H1 (cell line): ENCODE data around the gene MRPL32. TPM values are rescaled to one million over a fixed set of nuclear protein-coding genes. Genes with fewer than 3 reads are reported as not detected.

Experiments
- CTCF ChIA-PET: fragments of 300-600 bp; sonication (Branson Sonifier 250); formaldehyde crosslinking; loops from one replicate; lab custom pipeline; 2021; ENCODE audit not compliant: partially characterized antibody; lab: Charles Lee
- POLR2A ChIA-PET: fragments of 300-600 bp; sonication (Branson Sonifier 250); formaldehyde crosslinking; loops from one replicate; lab custom pipeline; 2021; ENCODE audit warnings: inconsistent platforms; ENCODE audit not compliant: partially characterized antibody; lab: Charles Lee
- DNase-seq, 2 experiments: peaks; one replicate each; pipeline versions ENCODE4 v3.0.0 to v3.0.0-alpha.2; 2010 to 2022; ENCODE audit warnings: low spot score in 2 of 2, low read depth in 1 of 2, mixed read lengths in 1 of 2
- FAIRE-seq: peaks from 2 replicates; lab custom pipeline; 2011; peaks lifted over from hg19 to GRCh38; lab: Jason Lieb, UNC
- H2AFZ ChIP-seq: 2 replicates; pipeline ENCODE4 v1.8.1; 2012; ENCODE audit warnings: low read length, inconsistent platforms
- H2AK5ac ChIP-seq: 2 replicates; pipeline ENCODE4 v1.6.1; 2013; ENCODE audit warnings: low read depth, low read length
- H2BK120ac ChIP-seq: replicated peaks from 2 replicates; pipeline ENCODE3; 2013; ENCODE audit warnings: low read depth, low read length, inconsistent platforms
- H2BK12ac ChIP-seq: 2 replicates; pipeline ENCODE4 v1.6.1; 2013; ENCODE audit warnings: low read depth, low read length
- H2BK15ac ChIP-seq: 2 replicates; pipeline ENCODE4 v1.6.1; 2013; ENCODE audit warnings: low read length
- H2BK20ac ChIP-seq: 2 replicates; pipeline ENCODE4 v1.6.1; 2013; ENCODE audit warnings: low read length
- H2BK5ac ChIP-seq: 2 replicates; pipeline ENCODE4 v1.6.1; 2013; ENCODE audit warnings: low read depth, low read length
- H3K14ac ChIP-seq: 2 replicates; pipeline ENCODE4 v1.6.1; 2013; ENCODE audit warnings: inconsistent platforms; ENCODE audit not compliant: insufficient read length
- H3K18ac ChIP-seq: 2 replicates; pipeline ENCODE4 v1.6.1; 2013; ENCODE audit warnings: low read length; ENCODE audit errors: extremely low read depth
- H3K23ac ChIP-seq: 2 replicates; pipeline ENCODE4 v1.6.1; 2013; ENCODE audit warnings: inconsistent platforms; ENCODE audit not compliant: insufficient read length
- H3K23me2 ChIP-seq: 2 replicates; pipeline ENCODE4 v1.6.1; 2013; ENCODE audit warnings: low read depth, low read length
- H3K27ac ChIP-seq: 2 replicates; pipeline ENCODE4 v1.6.1; 2011; ENCODE audit warnings: low read depth, low read length, inconsistent platforms
- H3K27me3 ChIP-seq, 4 experiments: replicated peaks in 1 of 4; 1 replicate in 1 of 4; 2 replicates in 3 of 4; pipeline versions ENCODE4 v1.6.1 to v1.8.1; 2011 to 2013; ENCODE audit warnings: low read length in 3 of 4, mild to moderate bottlenecking in 3 of 4, inconsistent platforms in 2 of 4, mixed read lengths in 2 of 4, moderate library complexity in 1 of 4; ENCODE audit not compliant: control insufficient read depth in 3 of 4, insufficient read depth in 3 of 4; ENCODE audit errors: extremely low read depth in 1 of 4
- H3K36me3 ChIP-seq, 4 experiments: 2 replicates each; pipeline versions ENCODE4 v1.6.1 to v1.8.1; 2011 to 2013; ENCODE audit warnings: mild to moderate bottlenecking in 4 of 4, low read length in 3 of 4, moderate library complexity in 2 of 4, control low read depth in 1 of 4, inconsistent platforms in 1 of 4; ENCODE audit not compliant: insufficient read depth in 4 of 4, control insufficient read depth in 2 of 4
- H3K4ac ChIP-seq: replicated peaks from 2 replicates; pipeline ENCODE3; 2013; ENCODE audit warnings: low read length, low read depth, mixed read lengths, inconsistent platforms; ENCODE audit not compliant: insufficient read length
- H3K4me1 ChIP-seq, 4 experiments: replicated peaks in 1 of 4; 1 replicate in 1 of 4; 2 replicates in 3 of 4; pipeline versions ENCODE4 v1.6.1 to v1.8.1; 2011 to 2013; ENCODE audit warnings: low read length in 3 of 4, inconsistent platforms in 2 of 4, mixed read lengths in 1 of 4; ENCODE audit not compliant: insufficient read depth in 4 of 4, control insufficient read depth in 3 of 4
- H3K4me2 ChIP-seq, 2 experiments: 2 replicates each; pipeline versions ENCODE4 v1.6.1 to v1.8.1; 2011 to 2013; ENCODE audit warnings: low read depth in 2 of 2, low read length in 2 of 2, control low read depth in 1 of 2, inconsistent platforms in 1 of 2, mild to moderate bottlenecking in 1 of 2; ENCODE audit not compliant: insufficient read depth in 1 of 2
- H3K4me3 ChIP-seq, 4 experiments: fragments of 200-600, 300-600 bp in 1 of 4; sonication (generic), shearing (Covaris generic), sonication (Bioruptor Twin) in 1 of 4; 2 replicates each; pipeline versions ENCODE4 v1.5.1 to v1.8.1; 2011 to 2016; ENCODE audit warnings: low read length in 4 of 4, low read depth in 3 of 4, control low read depth in 2 of 4, inconsistent platforms in 2 of 4, mild to moderate bottlenecking in 2 of 4, mixed read lengths in 1 of 4, moderate library complexity in 1 of 4; ENCODE audit not compliant: insufficient read depth in 2 of 4; ENCODE audit errors: extremely low read depth in 1 of 4
- H3K56ac ChIP-seq: replicated peaks from 2 replicates; pipeline ENCODE3; 2013; ENCODE audit warnings: low read depth, mild to moderate bottlenecking, mixed read lengths, low read length, inconsistent platforms; ENCODE audit not compliant: insufficient read length
- H3K79me1 ChIP-seq: 2 replicates; pipeline ENCODE4 v1.6.1; 2013; ENCODE audit warnings: low read depth, low read length, control low read depth
- H3K79me2 ChIP-seq, 2 experiments: 2 replicates each; pipeline versions ENCODE4 v1.6.1 to v1.8.1; 2012 to 2013; ENCODE audit warnings: low read length in 2 of 2, mild to moderate bottlenecking in 2 of 2, inconsistent platforms in 1 of 2; ENCODE audit not compliant: insufficient read depth in 2 of 2, control insufficient read depth in 1 of 2
- H3K9ac ChIP-seq, 4 experiments: replicated peaks in 1 of 4; 1 replicate in 1 of 4; 2 replicates in 3 of 4; pipeline versions ENCODE4 v1.6.1 to v1.8.1; 2011 to 2013; ENCODE audit warnings: low read depth in 3 of 4, low read length in 3 of 4, control low read depth in 2 of 4, mild to moderate bottlenecking in 2 of 4, moderate library complexity in 2 of 4, inconsistent platforms in 1 of 4; ENCODE audit errors: extremely low read depth in 1 of 4
- H3K9me3 ChIP-seq, 2 experiments: 2 replicates each; pipeline versions ENCODE4 v1.6.1 to v1.8.1; 2012 to 2013; ENCODE audit warnings: mild to moderate bottlenecking in 2 of 2, moderate library complexity in 2 of 2, control low read depth in 1 of 2, inconsistent platforms in 1 of 2, low read depth in 1 of 2, low read length in 1 of 2, mixed read lengths in 1 of 2; ENCODE audit not compliant: insufficient read depth in 2 of 2
- H4K20me1 ChIP-seq, 2 experiments: replicated peaks in 1 of 2; 2 replicates each; pipeline versions ENCODE3 to v1.8.1; 2011 to 2013; ENCODE audit warnings: inconsistent platforms in 2 of 2, low read length in 2 of 2, mild to moderate bottlenecking in 1 of 2; ENCODE audit not compliant: insufficient read depth in 2 of 2, control insufficient read depth in 1 of 2
- H4K5ac ChIP-seq: 2 replicates; pipeline ENCODE4 v1.6.1; 2013; ENCODE audit warnings: low read length, low read depth, mixed read lengths, inconsistent platforms; ENCODE audit not compliant: insufficient read length
- H4K8ac ChIP-seq: 2 replicates; pipeline ENCODE4 v1.8.0; 2013; ENCODE audit warnings: mild to moderate bottlenecking, moderate library complexity, low read length, inconsistent platforms; ENCODE audit not compliant: insufficient read depth; ENCODE audit errors: extremely low read depth
- H4K91ac ChIP-seq: replicated peaks from 2 replicates; pipeline ENCODE3; 2013; ENCODE audit warnings: low read length, mixed read lengths, inconsistent platforms; ENCODE audit not compliant: insufficient read length
- ATF3 ChIP-seq: IDR thresholded peaks from 2 replicates; pipeline ENCODE4 v1.6.1; 2011; ENCODE audit warnings: low read depth, mild to moderate bottlenecking, low read length; ENCODE audit not compliant: insufficient read depth
- CHD1 ChIP-seq: IDR thresholded peaks from 2 replicates; pipeline ENCODE4 v1.6.1; 2012; ENCODE audit warnings: low read depth, low read length, improper control_type of control experiment
- CREB1 ChIP-seq: IDR thresholded peaks from 2 replicates; pipeline ENCODE4 v1.6.1; 2012; ENCODE audit warnings: inconsistent platforms
- HDAC2 ChIP-seq, 2 experiments: fragments of 300-600 bp in 1 of 2; sonication (generic) in 1 of 2; IDR thresholded peaks; 2 replicates each; pipeline ENCODE4 v1.6.1; 2011 to 2012; ENCODE audit warnings: low read depth in 2 of 2, low read length in 2 of 2, mild to moderate bottlenecking in 2 of 2, moderate library complexity in 2 of 2, borderline replicate concordance in 1 of 2, inconsistent platforms in 1 of 2
- JUN ChIP-seq: IDR thresholded peaks from 2 replicates; pipeline ENCODE4 v1.6.1; 2011; ENCODE audit warnings: low read depth, mild to moderate bottlenecking, improper control_type of control experiment, low read length
- KDM1A ChIP-seq: fragments of 200-600, 300-600 bp; sonication (generic); IDR thresholded peaks from 2 replicates; pipeline ENCODE4 v1.7.1; 2016; ENCODE audit warnings: mild to moderate bottlenecking, low read length, borderline replicate concordance
- KDM5A ChIP-seq: fragments of 200-600 bp; IDR thresholded peaks from 2 replicates; pipeline ENCODE4 v1.7.1; 2012; ENCODE audit warnings: mild to moderate bottlenecking, low read length, inconsistent platforms, mixed read lengths
- NRF1 ChIP-seq: IDR thresholded peaks from 2 replicates; pipeline ENCODE4 v1.6.1; 2011; ENCODE audit warnings: mild to moderate bottlenecking, low read depth, low read length, improper control_type of control experiment
- PHF8 ChIP-seq: fragments of 200-600 bp; sonication (generic); conservative IDR thresholded peaks from 2 replicates; pipeline ENCODE4 v1.7.1; 2012; ENCODE audit warnings: low read depth, mild to moderate bottlenecking, inconsistent platforms, low read length, moderate library complexity
- POLR2A ChIP-seq, 2 experiments: IDR thresholded peaks; 1 replicate in 1 of 2; 2 replicates in 1 of 2; pipeline ENCODE4 v1.6.1; 2011; ENCODE audit warnings: low read depth in 2 of 2, low read length in 2 of 2, mild to moderate bottlenecking in 2 of 2; ENCODE audit errors: control extremely low read depth in 1 of 2
- POLR2AphosphoS5 ChIP-seq: IDR thresholded peaks from 2 replicates; pipeline ENCODE4 v1.6.1; 2011; ENCODE audit warnings: low read depth, low read length
- POU5F1 ChIP-seq: IDR thresholded peaks from 2 replicates; pipeline ENCODE4 v1.6.1; 2011; ENCODE audit warnings: low read depth, mild to moderate bottlenecking, low read length, moderate library complexity
- RAD21 ChIP-seq, 2 experiments: IDR thresholded peaks in 1 of 2; conservative IDR thresholded peaks in 1 of 2; 2 replicates each; pipeline ENCODE4 v1.6.1; 2011; ENCODE audit warnings: low read depth in 2 of 2, low read length in 2 of 2, improper control_type of control experiment in 1 of 2, inconsistent platforms in 1 of 2, mild to moderate bottlenecking in 1 of 2, moderate library complexity in 1 of 2
- SP2 ChIP-seq: IDR thresholded peaks from 2 replicates; pipeline ENCODE4 v1.6.1; 2012; ENCODE audit warnings: mild to moderate bottlenecking, low read length, inconsistent platforms
- TEAD4 ChIP-seq: IDR thresholded peaks from 2 replicates; pipeline ENCODE4 v1.6.1; 2012; ENCODE audit warnings: low read depth, low read length, inconsistent platforms, mixed read lengths
- WGBS, 2 experiments: shearing (Covaris generic) in 1 of 2; methylation state at CpG; one replicate each; pipeline versions ENCODE4 v1.1.6 to v1.1.7; 2013 to 2015; ENCODE audit warnings: low lambda C conversion rate in 2 of 2, mixed read lengths in 2 of 2, inconsistent platforms in 1 of 2, low coverage in 1 of 2, missing lambda C conversion rate in 1 of 2; ENCODE audit not compliant: insufficient replicate concordance in 2 of 2, insufficient coverage in 1 of 2, insufficient read length in 1 of 2; ENCODE audit errors: extremely low coverage in 1 of 2, missing lambda C conversion rate in 1 of 2; 5-methylcytosine and 5-hydroxymethylcytosine counted together
- polyA plus RNA-seq, 7 experiments: library from polyadenylated mRNA; depleted of rRNA in 3 of 7; stranded (reverse) in 5 of 7; unstranded in 2 of 7; fragments of >200 nt in 5 of 7; fragments of 200-250 nt in 2 of 7; gene quantifications; 1 replicate in 5 of 7; 2 replicates in 1 of 7; 4 replicates in 1 of 7; pipeline versions ENCODE4 v1.2.1 to v1.2.3, GENCODE V29; 2011 to 2013; ENCODE audit warnings: missing spikeins in 2 of 7, mixed read lengths in 2 of 7
- total RNA-seq: library from RNA; stranded (reverse); fragmentation: NEBNext Ultra II Directional; extraction: Animal tissue kit (Norgen Biotek cat#: 25700); gene quantifications from 2 replicates; pipeline ENCODE4 v1.2.1, GENCODE V29; 2021

MRPL32 gene
- total and polyA plus RNA-seq, 2 of the 8 experiments (the other 6 are each of a cell fraction or from before 2014, with no cell fraction given), result 50.9 to 97.2 TPM

GRCh38 chr7:42964293-42964692 lies 32.1 kb downstream of the MRPL32 start:
- Histone ChIP-seq H3K36me3 (no peaks in the 10 kb centered on the region; a peak in 1 of 8 replicates), H3K9me3 (peaks cover 3 to 10% of the 10 kb centered on the region in 2 experiments; a peak in 3 of 4 replicates), H3K23ac (no peak overlapping the region), H3K4me2 (no peak overlapping the region), H4K5ac (no peak overlapping the region), H3K27me3 (no peaks in the 10 kb centered on the region), H3K79me2 (no peaks in the 10 kb centered on the region), H3K23me2 (peaks cover 2% of the 10 kb centered on the region; the same call in 1 of the 2 replicates), H3K4me1 (peaks cover 0 to 3% (median under 1%) of the 10 kb centered on the region in 4 experiments; a peak in 1 of 7 replicates), H3K9ac (no peak overlapping the region), H3K4ac (no peak overlapping the region), H3K27ac (no peak overlapping the region), H3K79me1 (no peaks in the 10 kb centered on the region), H3K56ac (no peak overlapping the region), H4K91ac (no peak overlapping the region), H2AK5ac (no peak overlapping the region), H2BK20ac (no peak overlapping the region), H4K20me1 (no peaks in the 10 kb centered on the region), H2BK15ac (no peak overlapping the region), H2BK120ac (no peak overlapping the region), H3K14ac (no peak overlapping the region), H2BK5ac (no peak overlapping the region), H3K18ac (no peak overlapping the region), H2BK12ac (no peak overlapping the region), H3K4me3 (no peak overlapping the region), H2AFZ (no peak overlapping the region), H4K8ac (no peak overlapping the region)
- CTCF ChIA-PET, result interaction anchor here (1.1 to 1.5 kb wide), 2 partner anchors 10 to 311 kb away, joined by 3 to 4 read pairs; no protein-coding TSS in a partner anchor
- POLR2A ChIA-PET, result no interaction called here
- no peak for FAIRE-seq
- WGBS, 2 experiments, result 81% methylated on average over 2 of the region's 2 CpGs; no CpG with 5 or more reads in 1 of the 2 experiments
- no peak for DNase-seq
- TF ChIP-seq CHD1, result no peak
- no peak for TF ChIP-seq NRF1
- TF ChIP-seq POLR2A (IDR thresholded peaks at IDR 0.05; ENCODE audit: control extremely low read depth in 1 of 2, low read depth in 2 of 2, low read length in 2 of 2), result no peak
- no peak for TF ChIP-seq JUN
- no peak for TF ChIP-seq HDAC2 (IDR thresholded peaks at IDR 0.05; ENCODE audit: borderline replicate concordance in 1 of 2, low read depth in 2 of 2, low read length in 2 of 2)
- no peak for TF ChIP-seq CREB1
- no peak for TF ChIP-seq SP2
- no peak for TF ChIP-seq KDM5A
- no peak for TF ChIP-seq KDM1A
- no peak for TF ChIP-seq POLR2AphosphoS5
- TF ChIP-seq TEAD4, result no peak
- no peak for TF ChIP-seq POU5F1
- TF ChIP-seq RAD21 (IDR thresholded peaks at IDR 0.05 in 1 of 2, conservative IDR thresholded peaks at IDR 0.05 in 1 of 2; ENCODE audit: low read depth in 2 of 2, low read length in 2 of 2), result no peak
- no peak for TF ChIP-seq PHF8
- TF ChIP-seq ATF3, result no peak
